Activated gamma-delta T cell treated with Interleukin-2 at 50 U/mL for 16 hours (primary cell): ENCODE data around the gene PLS1.
"Not testable (repeated sequence)": the region's sequence is repeated elsewhere in the genome, so short reads cannot be mapped to it uniquely, and the experiment has no call there.

Source experiments
- DNase-seq: peaks from one replicate; pipeline ENCODE4 v3.0.0-alpha.2; 2020

PLS1 gene

GRCh38 chr3:142595951-142596725 lies at the start of gene PLS1:
Gene PLS1 (plus strand): TSS chr3:142596393. CDS start chr3:142664238, 67,845 bp downstream.
- DNase-seq = peak; percentile 77

- no peak for DNase-seq
These were observed 46.2 kb upstream of the PLS1 start for GRCh38 chr3:142549986-142550385.

GRCh38 chr3:142552579-142552978 lies 43.6 kb upstream of the PLS1 start:
- DNase-seq = not testable (repeated sequence)

GRCh38 chr3:142553741-142554140 lies 42.5 kb upstream of the PLS1 start:
- DNase-seq = no peak

GRCh38 chr3:142560118-142560517 lies 36.1 kb upstream of the PLS1 start:
- DNase-seq = no peak

- no peak for DNase-seq
These were observed 32.6 kb upstream of the PLS1 start for GRCh38 chr3:142563496-142563997.

- no peak for DNase-seq
These were observed 30.1 kb upstream of the PLS1 start for GRCh38 chr3:142566096-142566495.

GRCh38 chr3:142568393-142569017 lies 27.7 kb upstream of the PLS1 start:
- no peak for DNase-seq

- DNase-seq = not testable (repeated sequence)
These were observed 26.8 kb upstream of the PLS1 start for GRCh38 chr3:142569422-142569821.

GRCh38 chr3:142574223-142574622 lies 22.0 kb upstream of the PLS1 start:
- DNase-seq = not testable (repeated sequence)

GRCh38 chr3:142574665-142575064 lies 21.5 kb upstream of the PLS1 start:
- DNase-seq = no peak

- no peak for DNase-seq
These were observed 19.4 kb upstream of the PLS1 start for GRCh38 chr3:142576792-142577191.

- DNase-seq = no peak
These were observed 18.4 kb upstream of the PLS1 start for GRCh38 chr3:142577696-142578328.

- peak; percentile 97 for DNase-seq
These were observed 17.6 kb upstream of the PLS1 start, which contains the start of gene ATR for GRCh38 chr3:142578329-142579223. Gene ATR (minus strand): TSS chr3:142578733. CDS start chr3:142578704, 29 bp downstream.

- no peak for DNase-seq
These were observed 16.2 kb upstream of the PLS1 start for GRCh38 chr3:142580061-142580423.

- DNase-seq = not testable (repeated sequence)
These were observed 15.1 kb upstream of the PLS1 start for GRCh38 chr3:142581070-142581469.

- DNase-seq = no peak
These were observed 9.3 kb upstream of the PLS1 start for GRCh38 chr3:142586803-142587406.

- no peak for DNase-seq
These were observed 7.5 kb upstream of the PLS1 start for GRCh38 chr3:142588703-142589102.

- not testable (repeated sequence) for DNase-seq
These were observed 3.9 kb upstream of the PLS1 start for GRCh38 chr3:142592268-142592667.

- no peak for DNase-seq
These were observed 1.1 kb upstream of the PLS1 start for GRCh38 chr3:142595141-142595540.

- DNase-seq = no peak
These were observed 627 bp upstream of the PLS1 start for GRCh38 chr3:142595581-142595950.

- DNase-seq = no peak
These were observed 514 bp downstream of the PLS1 start for GRCh38 chr3:142596726-142597088.
